HG03095 (cell line): ENCODE results near the gene MRPL36.
"Not testable (repeated sequence)": the region's sequence is repeated elsewhere in the genome, so short reads cannot be mapped to it uniquely, and the experiment has no call there.

ENCODE experiments used
- ATAC-seq: cut with Tn5 transposase; IDR thresholded peaks from one replicate; pipeline ENCODE4 v1.9.1; 2021; ENCODE audit warnings: moderate library complexity; ENCODE audit not compliant: unreplicated experiment

The MRPL36 gene

GRCh38 chr5:1797103-1797800 is 2.4 kb downstream of the MRPL36 start:
- ATAC-seq, result no peak

GRCh38 chr5:1796371-1797102 is 3.1 kb downstream of the MRPL36 start:
- ATAC-seq, result no peak

DNA sequence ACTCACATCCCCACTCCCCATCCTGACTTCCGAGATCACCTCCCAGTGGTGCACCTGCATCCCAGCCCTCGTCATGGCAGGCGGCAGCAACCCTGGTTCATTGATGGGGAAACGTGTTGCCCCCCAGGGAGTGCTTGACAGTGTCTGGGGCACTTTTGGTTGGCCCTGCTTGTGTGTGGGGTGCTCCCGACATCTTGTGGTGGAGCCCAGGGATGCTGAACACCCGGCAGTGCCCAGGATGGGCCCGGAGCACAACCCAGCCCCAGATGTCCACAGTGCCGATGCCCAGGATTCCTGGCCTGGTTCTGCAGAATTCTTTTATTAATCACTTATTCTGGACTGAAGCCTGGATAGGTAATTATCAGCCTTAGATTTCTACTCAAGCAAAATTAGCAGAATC is 3.7 kb downstream of the MRPL36 start:
- ATAC-seq, result no peak

DNA sequence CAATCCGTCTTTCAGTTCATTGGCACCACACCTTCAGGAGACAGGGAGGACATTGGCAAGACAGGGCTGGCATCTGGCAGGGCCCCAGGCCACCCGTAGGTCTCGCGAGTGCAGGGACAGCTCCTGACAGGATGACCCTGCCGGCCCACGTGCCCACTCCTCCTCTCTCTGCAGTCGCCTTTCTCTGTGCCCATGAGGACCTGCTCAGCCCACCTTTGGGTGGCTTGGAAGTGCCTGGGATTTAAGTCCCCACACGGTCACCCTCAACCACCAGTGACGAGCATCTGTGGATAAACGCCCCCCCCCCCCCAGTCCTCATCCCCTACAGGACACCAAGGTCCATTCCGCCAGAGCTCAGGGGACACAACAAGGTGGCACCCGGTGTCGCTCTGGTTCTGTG is 4.1 kb downstream of the MRPL36 start:
- ATAC-seq, result no peak

GRCh38 chr5:1794901-1795290 is 4.7 kb downstream of the MRPL36 start:
- ATAC-seq, result no peak

- ATAC-seq, result no peak
Measured at GRCh38 chr5:1793966-1794900, 5.4 kb downstream of the MRPL36 start.

- no peak for ATAC-seq
Measured at GRCh38 chr5:1793301-1793740, 6.3 kb downstream of the MRPL36 start.

- peak; percentile 96 for ATAC-seq
Measured at GRCh38 chr5:1792842-1793266, 6.8 kb downstream of the MRPL36 start.

DNA sequence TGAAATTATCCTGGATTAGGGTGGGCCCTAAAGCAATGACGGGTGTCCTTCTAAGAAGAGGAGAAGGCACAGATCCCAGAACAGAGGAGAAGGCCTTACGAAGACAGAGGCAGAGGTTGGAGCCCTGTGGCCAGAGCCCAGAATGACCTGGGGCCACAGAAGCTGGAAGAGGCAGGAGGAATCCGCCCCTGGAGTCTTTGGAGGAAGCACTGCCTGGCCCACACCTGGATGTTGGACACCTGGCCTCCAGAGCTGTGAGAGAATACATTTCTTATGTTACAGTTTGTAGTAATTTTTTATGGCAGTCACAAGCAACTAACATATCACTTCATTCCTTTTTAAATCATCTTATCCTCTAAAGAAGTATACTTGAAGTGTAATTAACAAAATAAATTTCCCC is 8.5 kb downstream of the MRPL36 start:
- ATAC-seq, result no peak

GRCh38 chr5:1789834-1790471 is 9.7 kb downstream of the MRPL36 start:
- ATAC-seq, result no peak

GRCh38 chr5:1789438-1789833 is 10.2 kb downstream of the MRPL36 start:
- not testable (repeated sequence) for ATAC-seq

GRCh38 chr5:1788828-1789227 is 10.8 kb downstream of the MRPL36 start:
- no peak for ATAC-seq

- ATAC-seq, result no peak
Measured at GRCh38 chr5:1788200-1788599, 11.4 kb downstream of the MRPL36 start.

DNA sequence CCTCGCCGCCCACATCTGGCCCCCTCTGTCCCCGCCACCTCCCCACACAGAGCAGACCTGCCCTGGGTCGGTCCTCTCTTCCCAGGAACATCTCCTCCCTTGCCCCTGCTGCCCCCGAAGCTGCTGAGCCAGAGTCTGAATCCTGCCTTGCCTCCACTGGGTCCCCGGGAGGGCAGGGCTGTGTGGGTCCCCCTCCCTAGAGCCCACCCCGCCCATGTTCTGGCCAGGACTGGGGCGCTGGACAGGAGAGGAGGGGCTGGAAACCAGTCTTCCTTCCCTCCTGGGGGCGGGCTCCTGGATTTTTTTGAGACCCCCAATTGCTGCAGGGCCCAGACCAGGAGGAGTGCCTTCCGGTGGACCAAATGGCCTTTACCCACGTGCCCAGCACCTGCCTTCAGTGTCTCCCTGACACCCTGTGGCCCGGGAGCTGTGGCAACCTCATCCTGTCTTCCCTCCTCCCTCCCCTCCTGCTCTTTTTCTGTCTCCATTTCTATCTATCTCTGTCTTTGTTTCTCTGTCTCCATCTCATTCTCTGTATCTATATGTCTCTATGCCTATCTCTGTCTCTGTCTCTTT is 12.1 kb downstream of the MRPL36 start:
- no peak for ATAC-seq

GRCh38 chr5:1786621-1787471 is 12.8 kb downstream of the MRPL36 start:
- ATAC-seq, result no peak

DNA sequence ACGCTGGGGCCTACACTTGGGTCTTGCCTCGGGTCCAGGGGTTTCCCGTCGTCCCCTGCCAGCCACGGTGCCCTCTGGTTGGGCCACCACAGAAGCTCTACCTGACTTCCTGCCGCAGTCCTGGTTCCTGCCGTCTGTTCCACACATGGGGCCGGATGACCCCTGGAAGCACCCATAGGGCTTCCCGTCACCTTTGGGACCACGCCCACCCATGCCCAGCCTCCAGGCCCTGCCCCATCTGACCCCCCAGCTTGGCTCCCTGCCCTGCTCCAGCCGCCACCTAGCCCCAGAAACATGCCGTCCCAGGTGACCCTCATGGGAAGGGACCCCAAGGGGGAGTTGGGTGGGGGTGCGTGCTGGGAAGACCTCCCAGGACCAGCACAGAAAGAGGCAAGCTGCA is 13.7 kb downstream of the MRPL36 start:
- no peak for ATAC-seq

- no peak for ATAC-seq
Measured at GRCh38 chr5:1785062-1785461, 14.6 kb downstream of the MRPL36 start.

DNA sequence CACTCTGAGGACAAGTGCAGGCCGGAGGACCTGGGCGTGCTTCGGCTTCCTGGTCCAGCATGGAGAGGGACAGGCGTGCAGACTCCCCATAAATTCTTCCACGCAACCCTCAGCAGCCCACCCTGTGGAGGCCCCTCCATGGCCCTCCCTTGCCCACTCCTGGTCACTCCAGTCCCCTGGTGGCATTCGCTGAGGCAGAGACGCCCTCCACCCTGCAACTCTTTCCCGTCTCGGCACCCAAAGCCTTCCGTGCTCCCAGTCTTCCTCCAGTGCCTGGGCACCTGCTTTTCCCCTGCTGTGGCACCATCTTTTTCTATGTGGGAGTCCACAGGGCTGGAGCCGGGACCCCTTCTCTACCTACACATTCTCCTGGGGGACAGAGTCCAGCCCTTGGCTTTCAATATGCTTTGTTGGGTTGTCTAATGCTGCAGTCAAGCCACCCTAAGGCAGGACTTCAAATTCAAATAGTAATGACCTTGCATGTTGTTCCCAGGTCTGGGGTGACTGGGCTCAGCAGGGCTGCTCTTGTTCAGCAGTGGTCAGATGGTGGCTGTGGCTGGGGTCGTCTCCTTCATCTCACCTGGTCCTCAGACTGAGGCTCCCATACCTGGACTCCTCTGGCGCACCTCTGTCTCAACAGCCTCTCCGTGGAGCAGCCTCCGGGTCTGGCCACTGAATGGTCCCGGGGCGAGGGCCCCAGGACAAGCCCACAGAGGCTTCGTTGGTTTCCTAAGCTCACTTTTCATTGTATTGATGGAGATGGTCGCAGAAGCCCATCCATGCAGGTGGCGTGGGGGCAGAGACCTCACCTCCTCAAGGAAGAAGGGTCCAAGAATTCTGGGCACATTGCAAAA is 15.2 kb downstream of the MRPL36 start:
- no peak for ATAC-seq

DNA sequence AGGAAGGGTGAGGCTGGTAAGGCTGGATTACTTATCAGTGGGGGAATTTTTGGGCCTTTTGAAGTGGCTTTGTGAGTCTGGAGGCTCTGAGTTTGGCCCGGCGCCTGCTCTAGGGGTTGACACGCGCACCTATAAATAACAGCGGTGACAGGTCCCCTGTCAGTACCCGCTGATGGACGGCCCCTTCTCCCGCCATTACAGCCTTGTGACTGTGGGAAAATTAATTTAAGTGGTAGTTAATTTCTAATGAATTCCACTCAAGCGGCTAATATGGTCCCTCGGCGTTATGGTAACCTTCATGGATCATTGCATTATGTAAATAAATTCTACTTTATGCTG is 16.5 kb downstream of the MRPL36 start:
- peak; percentile 72 for ATAC-seq
